Endothelial cell of umbilical vein (primary cell): Measurements from ENCODE around the gene FHIT. TPM values are rescaled to one million over a fixed set of nuclear protein-coding genes. Genes with fewer than 3 reads are reported as not detected.

Experiments used
- BruUV-seq: library from RNA; stranded (reverse); fragments of 400-500 nt; replicated peaks from 2 replicates; lab custom pipeline; 2021; lab: Mats Ljungman, UMichigan
- CTCF ChIA-PET: fragments of 300-600, 350-600 bp; sonication (Branson Sonifier 250); formaldehyde crosslinking; loops from one replicate; lab custom pipeline; 2021; ENCODE audit warnings: antibody characterized with exemption, inconsistent platforms; lab: Charles Lee
- POLR2A ChIA-PET: fragments of 300-600, 350-600 bp; sonication (Branson Sonifier 250); formaldehyde crosslinking; loops from one replicate; lab custom pipeline; 2021; ENCODE audit warnings: antibody characterized with exemption, inconsistent platforms; lab: Charles Lee
- DNase-seq: peaks from one replicate; pipeline ENCODE4 v3.0.0-alpha.2; 2011; ENCODE audit warnings: low read depth, low spot score
- FAIRE-seq: peaks from 2 replicates; lab custom pipeline; 2011; peaks lifted over from hg19 to GRCh38; lab: Jason Lieb, UNC
- H2AFZ ChIP-seq: 2 replicates; pipeline ENCODE4 v1.6.0; 2012; ENCODE audit warnings: low read depth, low read length, control low read depth, inconsistent platforms
- H3K27ac ChIP-seq: 2 replicates; pipeline ENCODE4 v1.5.1; 2011; ENCODE audit warnings: low read depth, mild to moderate bottlenecking, control low read depth, low read length, moderate library complexity; ENCODE audit not compliant: insufficient read depth
- H3K27me3 ChIP-seq, 2 experiments: 2 replicates each; pipeline versions ENCODE4 v1.6.0 to v1.6.1; 2011; ENCODE audit warnings: low read length in 2 of 2, mixed read lengths in 1 of 2; ENCODE audit not compliant: control insufficient read depth in 2 of 2, insufficient read depth in 2 of 2
- H3K36me3 ChIP-seq, 2 experiments: 2 replicates in 1 of 2; 3 replicates in 1 of 2; pipeline ENCODE4 v1.5.1; 2011; ENCODE audit warnings: low read length in 2 of 2, mild to moderate bottlenecking in 1 of 2, moderate library complexity in 1 of 2; ENCODE audit not compliant: control insufficient read depth in 2 of 2, insufficient read depth in 2 of 2; ENCODE audit errors: extremely low read depth in 1 of 2
- H3K4me1 ChIP-seq: 3 replicates; pipeline ENCODE4 v1.5.1; 2011; ENCODE audit warnings: mild to moderate bottlenecking, low read length; ENCODE audit not compliant: control insufficient read depth, insufficient read depth; ENCODE audit errors: extremely low read depth
- H3K4me2 ChIP-seq: 2 replicates; pipeline ENCODE4 v1.6.1; 2011; ENCODE audit warnings: low read length, control low read depth, mixed read lengths; ENCODE audit not compliant: insufficient read depth
- H3K4me3 ChIP-seq, 3 experiments: fragments of 200-600 bp in 1 of 3; sonication (generic), shearing (Covaris generic) in 1 of 3; replicated peaks in 1 of 3; 2 replicates each; pipeline ENCODE4 v1.5.1; 2011 to 2016; ENCODE audit warnings: control low read depth in 3 of 3, low read length in 3 of 3, mild to moderate bottlenecking in 2 of 3, inconsistent platforms in 1 of 3, low read depth in 1 of 3, moderate library complexity in 1 of 3; ENCODE audit not compliant: insufficient read depth in 1 of 3
- H3K79me2 ChIP-seq: 2 replicates; pipeline ENCODE4 v1.6.0; 2012; ENCODE audit warnings: low read length, inconsistent platforms; ENCODE audit not compliant: control insufficient read depth, insufficient read depth
- H3K9ac ChIP-seq: replicated peaks from 2 replicates; pipeline ENCODE3; 2011; ENCODE audit warnings: low read length, control low read depth; ENCODE audit not compliant: insufficient read depth; ENCODE audit errors: extremely low read depth
- H3K9me1 ChIP-seq: replicated peaks from 3 replicates; pipeline ENCODE4 v1.6.0; 2011; ENCODE audit warnings: mild to moderate bottlenecking, low read length; ENCODE audit not compliant: control insufficient read depth, insufficient read depth; ENCODE audit errors: extremely low read depth
- H3K9me3 ChIP-seq: replicated peaks from 2 replicates; pipeline ENCODE4 v1.5.1; 2012; ENCODE audit warnings: low read length, inconsistent platforms; ENCODE audit not compliant: control insufficient read depth, insufficient read depth
- H4K20me1 ChIP-seq: replicated peaks from 2 replicates; pipeline ENCODE3; 2011; ENCODE audit warnings: mild to moderate bottlenecking, low read length; ENCODE audit not compliant: control insufficient read depth, insufficient read depth; ENCODE audit errors: extremely low read depth
- CTCF ChIP-seq, 2 donors: IDR thresholded peaks; 1 replicate in 1 of 2; 2 replicates in 1 of 2; pipeline ENCODE4 v1.5.1; 2011; ENCODE audit warnings: low read length in 2 of 2, mild to moderate bottlenecking in 2 of 2, moderate library complexity in 2 of 2, control low read depth in 1 of 2, inconsistent platforms in 1 of 2, low read depth in 1 of 2; ENCODE audit not compliant: insufficient read depth in 1 of 2; ENCODE audit errors: extremely low read depth in 1 of 2
- EZH2 ChIP-seq: IDR thresholded peaks from 2 replicates; pipeline ENCODE4 v1.6.1; 2012; ENCODE audit warnings: borderline replicate concordance, low read depth, mild to moderate bottlenecking, moderate library complexity, low read length, inconsistent platforms; ENCODE audit not compliant: severe bottlenecking
- FOS ChIP-seq: IDR thresholded peaks from 2 replicates; pipeline ENCODE4 v1.6.1; 2011; ENCODE audit warnings: mild to moderate bottlenecking, low read length, moderate library complexity, borderline replicate concordance; ENCODE audit not compliant: insufficient read depth
- GATA2 ChIP-seq: IDR thresholded peaks from 2 replicates; pipeline ENCODE4 v1.7.0; 2011; ENCODE audit warnings: low read depth, mild to moderate bottlenecking, moderate library complexity, mixed read lengths, low read length; ENCODE audit not compliant: insufficient read length, insufficient read depth
- JUN ChIP-seq: IDR thresholded peaks from 2 replicates; pipeline ENCODE4 v1.6.1; 2011; ENCODE audit warnings: borderline replicate concordance, low read depth; ENCODE audit not compliant: insufficient read length, insufficient read depth
- MAX ChIP-seq: IDR thresholded peaks from 2 replicates; pipeline ENCODE4 v1.6.1; 2011; ENCODE audit not compliant: insufficient read depth, insufficient read length
- MYC ChIP-seq: IDR thresholded peaks from one replicate; pipeline ENCODE4 v1.6.1; 2011; ENCODE audit warnings: mild to moderate bottlenecking, low read depth, low read length
- POLR2A ChIP-seq: IDR thresholded peaks from 2 replicates; pipeline ENCODE4 v1.6.1; 2012; ENCODE audit warnings: low read depth, mild to moderate bottlenecking, control low read depth, low read length
- POLR2AphosphoS5 ChIP-seq: IDR thresholded peaks from 2 replicates; pipeline ENCODE4 v1.6.1; 2012; ENCODE audit warnings: low read depth, mild to moderate bottlenecking, control low read depth, low read length, moderate library complexity; ENCODE audit not compliant: insufficient read depth
- dilution Hi-C: fragments of 300-500 bp; cut with MboI; formaldehyde crosslinking; loops from one replicate; pipeline ENCODE4 v1.15.0; 2019; ENCODE audit warnings: low sequenced_read_pairs; ENCODE audit not compliant: extremely low pct_ligation_motif_present
- intact Hi-C: fragments of 100-400 bp; cut with micrococcal nuclease; formaldehyde crosslinking; loops from one replicate; pipeline ENCODE4 v1.10.0; 2022
- polyA plus RNA-seq, 4 experiments: library from polyadenylated mRNA; depleted of rRNA in 3 of 4; stranded (reverse) in 3 of 4; unstranded in 1 of 4; fragments of >200 nt; gene quantifications; 2 replicates each; pipeline versions ENCODE4 v1.2.1 to v1.2.3, GENCODE V29; 2011 to 2012; ENCODE audit warnings: missing spikeins in 1 of 4
- total RNA-seq: library from RNA; stranded (reverse); gene quantifications from 2 replicates; pipeline ENCODE4 v1.2.3, GENCODE V29; 2021

Gene FHIT
- total and polyA plus RNA-seq, 2 donors (not counting 3 experiments of a cell fraction or from before 2014, with no cell fraction given): 0.47 to 2.2 TPM

GRCh38 chr3:60779637-60780036, 471.6 kb downstream of the FHIT start:
- Histone ChIP-seq H3K4me3 (no peak overlapping the region), H3K36me3 (no peaks in the 10 kb centered on the region), H3K27me3 (no peaks in the 10 kb centered on the region), H3K4me2 (no peak overlapping the region), H2AFZ (no peak overlapping the region), H4K20me1 (no peaks in the 10 kb centered on the region), H3K4me1 (no peaks in the 10 kb centered on the region), H3K9me3 (no peaks in the 10 kb centered on the region), H3K27ac (no peak overlapping the region), H3K79me2 (no peaks in the 10 kb centered on the region), H3K9me1 (no peaks in the 10 kb centered on the region), H3K9ac (no peak overlapping the region)
- dilution Hi-C loops: no loop called here
- FAIRE-seq (no peak), DNase-seq (no peak)
- intact Hi-C loops: no loop called here
- TF ChIP-seq MYC (no peak), FOS (no peak), POLR2A (no peak), EZH2 (no peak), MAX (no peak), JUN (no peak), GATA2 (no peak), CTCF (IDR thresholded peaks at IDR 0.05; ENCODE audit: extremely low read depth in 1 of 2, insufficient read depth in 1 of 2, low read depth in 1 of 2, low read length in 2 of 2) (no peak), POLR2AphosphoS5 (no peak)
- no TSS peak for BruUV-seq
- ChIA-PET POLR2A (no interaction called here), CTCF (no interaction called here)
